HG02981 (cell line): ENCODE measurements around the gene LRRC8D.
"Not testable (repeated sequence)": the region's sequence is repeated elsewhere in the genome, so short reads cannot be mapped to it uniquely, and the experiment has no call there.

Experiments
- ATAC-seq: cut with Tn5 transposase; IDR thresholded peaks from one replicate; pipeline ENCODE4 v1.9.1; 2021; ENCODE audit warnings: mild to moderate bottlenecking, moderate library complexity; ENCODE audit not compliant: unreplicated experiment

The LRRC8D gene

DNA sequence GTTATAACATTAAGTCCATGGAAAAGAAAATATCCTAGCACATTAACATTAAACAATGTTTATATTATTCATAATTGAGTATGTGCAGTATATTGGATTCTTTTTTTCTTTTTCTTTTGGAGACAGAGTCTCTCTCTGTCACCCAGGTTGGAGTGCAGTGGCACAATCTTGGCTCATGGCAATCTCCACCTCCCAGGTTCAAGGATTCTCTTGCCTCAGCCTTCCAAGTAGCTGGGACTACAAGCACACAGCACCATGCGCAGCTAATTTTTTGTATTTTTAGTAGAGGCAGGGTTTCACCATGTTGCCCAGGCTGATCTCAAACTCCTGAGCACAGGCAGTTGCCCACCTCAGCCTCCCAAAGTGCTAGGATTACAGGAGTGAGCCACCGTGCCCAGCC, 162.0 kb downstream of the LRRC8D start:
- not testable (repeated sequence) for ATAC-seq

DNA sequence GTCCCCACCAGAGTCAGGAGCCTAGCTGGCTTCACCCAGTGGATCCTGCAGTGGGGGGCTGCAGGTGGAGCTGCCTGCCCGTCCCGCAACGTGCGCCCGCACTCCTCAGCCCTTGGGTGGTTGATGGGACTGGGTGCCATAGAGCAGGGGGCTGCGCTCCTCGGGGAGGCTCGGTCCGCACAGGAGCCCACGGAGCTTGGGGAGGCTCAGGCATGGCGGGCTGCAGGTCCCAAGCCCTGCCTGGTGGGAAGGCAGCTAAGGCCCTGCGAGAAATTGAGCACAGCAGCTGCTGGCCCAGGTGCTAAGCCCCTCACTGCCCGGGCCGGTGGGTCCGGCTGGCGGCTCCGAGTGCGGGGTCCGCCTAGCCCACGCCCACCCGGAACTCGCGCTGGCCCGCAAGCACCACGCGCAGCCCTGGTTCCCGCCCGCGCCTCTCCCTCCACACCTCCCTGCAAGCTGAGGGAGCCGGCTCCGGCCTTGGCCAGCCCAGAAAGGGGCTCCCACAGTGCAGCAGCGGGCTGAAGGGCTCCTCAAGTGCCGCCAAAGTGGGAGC, 163.8 kb downstream of the LRRC8D start:
- ATAC-seq = not testable (repeated sequence)

- ATAC-seq = no peak
Measured at GRCh38 chr1:89986020-89986419, 165.2 kb downstream of the LRRC8D start.
